ENCODE results near the gene SLC6A13. TPM values are rescaled to one million over a fixed set of nuclear protein-coding genes. Genes with fewer than 3 reads are reported as not detected.

The SLC6A13 gene
- total RNA-seq, 4 donors from 2014 or later, result 0.13 to 1.9 (median 0.82) TPM; not detected in 1

GRCh38 chr12:212415-212714 lies 50.3 kb downstream of the SLC6A13 start:
- Histone ChIP-seq H3K4me3 (no peak overlapping the region), H3K4me1 (no peaks in the 10 kb centered on the region), H3K9me3 (no peaks in the 10 kb centered on the region), H3K36me3 (no peaks in the 10 kb centered on the region), H3K27ac (no peak overlapping the region), H3K27me3 (peaks cover 11 to 16% (median 16%) of the 10 kb centered on the region in 3 donors)
- intact Hi-C loops (cut with DNase I; ENCODE audit: low total_unique reads), result no loop called here
- TF ChIP-seq POLR2A (IDR thresholded peaks at IDR 0.05) (no peak), CTCF (IDR thresholded peaks at IDR 0.05 in 4 of 5, conservative IDR thresholded peaks at IDR 0.05 in 1 of 5) (no peak)
- in situ Hi-C loops (cut with MboI; ENCODE audit: low sequenced_read_pairs in 4 of 4), result no loop called here
- DNase-seq, result no peak
- ATAC-seq, result no peak

DNA sequence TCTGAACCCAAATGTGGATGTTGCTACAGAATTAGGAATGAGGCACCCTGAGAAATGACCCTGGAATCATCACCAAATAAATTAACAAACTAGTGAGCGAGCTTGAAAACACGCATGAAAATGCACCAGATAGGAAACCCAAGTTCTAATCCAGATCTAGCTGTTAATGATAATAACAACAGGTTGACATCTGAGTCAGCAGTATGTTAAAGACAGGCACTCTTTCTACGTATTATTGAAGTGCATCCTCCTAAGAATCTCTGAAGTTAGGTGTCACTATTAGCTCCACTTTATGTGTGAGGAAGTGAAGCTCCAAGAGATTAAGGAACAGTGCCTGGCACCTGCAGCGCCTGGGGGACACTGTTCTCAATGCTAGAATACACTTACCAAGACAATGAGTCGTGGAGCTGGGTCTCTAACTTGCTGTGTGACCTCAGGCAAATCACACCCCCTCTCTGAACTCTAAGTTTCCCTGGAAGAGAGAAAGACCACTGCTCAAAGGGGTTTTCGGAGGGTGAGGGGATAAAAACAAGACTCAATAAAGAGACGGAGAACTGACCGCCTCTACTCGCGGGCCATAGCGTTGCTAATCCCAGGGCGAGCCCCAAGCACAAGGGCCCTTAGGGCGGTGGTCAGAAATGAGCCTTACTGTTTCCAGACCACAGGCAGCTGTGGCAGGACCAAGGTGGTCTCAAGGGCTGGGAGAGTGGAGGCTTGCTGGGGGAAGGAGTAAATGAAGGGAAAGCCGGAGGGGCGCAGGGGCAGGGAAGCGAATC lies 50.8 kb downstream of the SLC6A13 start:
- no peak for ATAC-seq
- in situ Hi-C loops (cut with MboI; ENCODE audit: low sequenced_read_pairs in 4 of 4), result no loop called here
- intact Hi-C loops (cut with DNase I; ENCODE audit: low total_unique reads), result no loop called here
- no peak overlapping the region for H3K4me3 ChIP-seq
- TF ChIP-seq POLR2A (IDR thresholded peaks at IDR 0.05) (no peak), CTCF (IDR thresholded peaks at IDR 0.05 in 4 of 5, conservative IDR thresholded peaks at IDR 0.05 in 1 of 5) (no peak)
- no peaks in the 10 kb centered on the region for H3K4me1 ChIP-seq
- no peak for DNase-seq
- H3K36me3 ChIP-seq, result no peaks in the 10 kb centered on the region
- no peak overlapping the region for H3K27ac ChIP-seq
- peaks cover 11 to 16% (median 16%) of the 10 kb centered on the region in 3 donors for H3K27me3 ChIP-seq
- H3K9me3 ChIP-seq, result no peaks in the 10 kb centered on the region

GRCh38 chr12:211142-211465 lies 51.5 kb downstream of the SLC6A13 start:
- Histone ChIP-seq H3K36me3 (no peaks in the 10 kb centered on the region), H3K4me3 (no peak overlapping the region), H3K4me1 (no peaks in the 10 kb centered on the region), H3K27me3 (peaks cover 11 to 16% (median 16%) of the 10 kb centered on the region in 3 donors), H3K27ac (no peak overlapping the region), H3K9me3 (no peaks in the 10 kb centered on the region)
- intact Hi-C loops (cut with DNase I; ENCODE audit: low total_unique reads) (no loop called here), in situ Hi-C loops (cut with MboI; ENCODE audit: low sequenced_read_pairs in 4 of 4) (no loop called here)
- no peak for ATAC-seq
- no peak for DNase-seq
- TF ChIP-seq POLR2A (IDR thresholded peaks at IDR 0.05) (no peak), CTCF (IDR thresholded peaks at IDR 0.05 in 4 of 5, conservative IDR thresholded peaks at IDR 0.05 in 1 of 5) (no peak)

DNA sequence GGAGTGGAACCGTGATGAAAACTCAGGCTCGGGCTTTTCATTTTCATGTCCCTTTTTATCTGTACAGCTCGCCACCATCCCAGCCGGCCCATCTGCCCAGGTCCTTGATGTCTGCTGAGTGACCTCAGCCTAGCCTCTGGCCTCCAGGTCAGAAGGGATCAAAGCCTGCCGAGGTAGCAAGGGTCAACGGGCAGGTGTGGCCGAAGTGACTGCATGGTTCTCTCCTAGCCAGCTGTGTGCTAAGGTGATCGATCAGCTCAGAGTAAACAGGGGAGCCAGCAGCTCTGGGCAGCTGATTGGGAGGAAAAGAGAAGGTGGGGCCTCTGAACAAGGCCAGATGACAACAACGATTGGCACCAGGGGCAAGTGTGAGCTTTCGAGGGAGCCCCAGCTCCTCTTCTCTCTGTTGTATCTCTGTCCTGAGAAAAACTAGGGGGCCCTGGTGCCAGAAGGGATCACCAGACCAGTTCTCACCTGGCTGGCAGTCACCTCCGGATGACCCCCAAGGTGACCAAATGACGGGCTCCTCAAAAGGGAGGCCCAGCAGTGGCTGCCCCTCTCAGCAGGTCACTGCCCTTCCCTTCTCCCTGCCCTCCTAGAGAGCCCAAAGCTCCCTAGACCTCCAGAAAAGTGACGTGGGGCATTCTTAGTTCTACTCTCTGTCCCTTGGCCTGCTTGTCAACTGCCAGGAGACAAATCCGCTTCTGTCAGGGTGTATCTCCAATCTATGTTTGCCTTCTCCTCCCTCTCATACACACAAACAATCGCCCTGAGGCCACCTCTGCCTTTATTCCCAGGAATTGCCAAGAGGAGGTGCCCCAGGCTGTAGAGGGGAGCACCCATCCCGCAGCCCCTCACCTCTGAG lies 52.1 kb downstream of the SLC6A13 start:
- Histone ChIP-seq H3K4me3 (no peak overlapping the region), H3K9me3 (no peaks in the 10 kb centered on the region), H3K36me3 (no peaks in the 10 kb centered on the region), H3K27ac (no peak overlapping the region), H3K27me3 (peaks cover 11 to 16% (median 16%) of the 10 kb centered on the region in 3 donors), H3K4me1 (no peaks in the 10 kb centered on the region)
- ATAC-seq (no peak), DNase-seq (no peak)
- intact Hi-C loops (cut with DNase I; ENCODE audit: low total_unique reads) (no loop called here), in situ Hi-C loops (cut with MboI; ENCODE audit: low sequenced_read_pairs in 4 of 4) (no loop called here)
- TF ChIP-seq CTCF (IDR thresholded peaks at IDR 0.05 in 4 of 5, conservative IDR thresholded peaks at IDR 0.05 in 1 of 5) (no peak), POLR2A (IDR thresholded peaks at IDR 0.05) (no peak)
